Choroid plexus epithelial cell (primary cell): ENCODE measurements around the gene OSBP.

Experiments
- DNase-seq: peaks from one replicate; pipeline ENCODE4 v3.0.0-alpha.2; 2010; ENCODE audit warnings: low read depth
- H3K4me3 ChIP-seq: 2 replicates; pipeline ENCODE4 v1.5.1; 2011; ENCODE audit warnings: low read depth, mild to moderate bottlenecking, control low read depth, low read length, moderate library complexity
- CTCF ChIP-seq: conservative IDR thresholded peaks from 2 replicates; pipeline ENCODE4 v1.5.1; 2011; ENCODE audit warnings: low read depth, mild to moderate bottlenecking, control low read depth, inconsistent platforms, low read length, moderate library complexity

OSBP gene

GRCh38 chr11:59582006-59582405 is 33.6 kb downstream of the OSBP start:
- no peak for DNase-seq
- no peak for TF ChIP-seq CTCF
- no peak overlapping the region for H3K4me3 ChIP-seq

GRCh38 chr11:59578369-59578768 is 37.2 kb downstream of the OSBP start:
- H3K4me3 ChIP-seq = no peak overlapping the region
- no peak for TF ChIP-seq CTCF
- no peak for DNase-seq

GRCh38 chr11:59575505-59575904 is 40.1 kb downstream of the OSBP start:
- H3K4me3 ChIP-seq = no peak overlapping the region
- DNase-seq = no peak
- no peak for TF ChIP-seq CTCF

GRCh38 chr11:59574932-59575502 is 40.6 kb downstream of the OSBP start:
- no peak for TF ChIP-seq CTCF
- DNase-seq = no peak
- no peak overlapping the region for H3K4me3 ChIP-seq

GRCh38 chr11:59574467-59574866 is 41.1 kb downstream of the OSBP start:
- no peak for TF ChIP-seq CTCF
- no peak for DNase-seq
- no peak overlapping the region for H3K4me3 ChIP-seq

- H3K4me3 ChIP-seq = no peak overlapping the region
- peak; percentile 97 for DNase-seq
- TF ChIP-seq CTCF = no peak
These were observed 42.4 kb downstream of the OSBP start for GRCh38 chr11:59573216-59573615.

- no peak overlapping the region for H3K4me3 ChIP-seq
- no peak for TF ChIP-seq CTCF
- DNase-seq = no peak
These were observed 43.5 kb downstream of the OSBP start for GRCh38 chr11:59572091-59572490.
